Activated CD4-positive, alpha-beta memory T cell treated with anti-CD3 and anti-CD28 coated beads for 36 hours (primary cell): Measurements from ENCODE around the gene MIB1. TPM values are rescaled to one million over a fixed set of nuclear protein-coding genes. Genes with fewer than 3 reads are reported as not detected.

ENCODE experiments used
- CTCF ChIA-PET: fragments of 350-600 bp; sonication (Branson Sonifier 250); formaldehyde crosslinking; loops from one replicate; lab custom pipeline; 2021; ENCODE audit warnings: antibody characterized with exemption, inconsistent platforms; lab: Charles Lee
- POLR2A ChIA-PET: fragments of 350-600 bp; sonication (Branson Sonifier 250); formaldehyde crosslinking; loops from one replicate; lab custom pipeline; 2021; ENCODE audit warnings: antibody characterized with exemption; lab: Charles Lee
- DNase-seq: peaks from one replicate; pipeline ENCODE4 v3.0.0-alpha.2; 2020
- H3K27ac Mint-ChIP-seq: one replicate; pipeline ENCODE4 v1.8.0; 2021; ENCODE audit warnings: mixed read lengths
- H3K27me3 Mint-ChIP-seq: one replicate; pipeline ENCODE4 v1.8.0; 2021; ENCODE audit warnings: mixed read lengths
- H3K36me3 Mint-ChIP-seq: one replicate; pipeline ENCODE4 v1.8.0; 2021; ENCODE audit warnings: mixed read lengths
- H3K4me1 Mint-ChIP-seq: one replicate; pipeline ENCODE4 v1.8.0; 2021; ENCODE audit warnings: low read depth, mixed read lengths
- H3K4me3 Mint-ChIP-seq: one replicate; pipeline ENCODE4 v1.8.0; 2021; ENCODE audit warnings: mild to moderate bottlenecking, mixed read lengths
- H3K9me3 Mint-ChIP-seq: one replicate; pipeline ENCODE4 v1.8.0; 2021; ENCODE audit warnings: mixed read lengths
- intact Hi-C: fragments of 100-400 bp; cut with micrococcal nuclease; formaldehyde crosslinking; loops from one replicate; pipeline ENCODE4 v1.15.1; 2023
- total RNA-seq, 2 experiments: library from RNA; stranded (reverse); gene quantifications; one replicate each; pipeline ENCODE4 v1.2.3, GENCODE V29; 2021

The MIB1 gene
- total RNA-seq, 2 experiments from 2014 or later = 40.8 to 43.5 TPM

GRCh38 chr18:21900605-21901352 is 160.2 kb downstream of the MIB1 start:
- Mint-ChIP-seq H3K27me3 (peaks cover 14% of the 10 kb centered on the region), H3K36me3 (no peaks in the 10 kb centered on the region), H3K4me3 (no peak overlapping the region), H3K9me3 (no peaks in the 10 kb centered on the region), H3K4me1 (peaks cover 3% of the 10 kb centered on the region), H3K27ac (no peak overlapping the region)
- intact Hi-C loops = no loop called here
- DNase-seq = no peak
- CTCF ChIA-PET = no interaction called here
- POLR2A ChIA-PET = interaction anchor here (0.6 kb wide), 2 partner anchors 370 to 392 kb away, joined by 3 read pairs; no protein-coding TSS in a partner anchor

GRCh38 chr18:21901423-21901945 is 160.9 kb downstream of the MIB1 start:
- DNase-seq = no peak
- Mint-ChIP-seq H3K36me3 (no peaks in the 10 kb centered on the region), H3K27ac (no peak overlapping the region), H3K9me3 (no peaks in the 10 kb centered on the region), H3K4me3 (no peak overlapping the region), H3K27me3 (peaks cover 12% of the 10 kb centered on the region), H3K4me1 (peaks cover 3% of the 10 kb centered on the region)
- intact Hi-C loops = no loop called here
- POLR2A ChIA-PET = interaction anchor here (0.6 kb wide), 1 partner anchor 371 kb away, joined by 3 read pairs; no protein-coding TSS in a partner anchor
- CTCF ChIA-PET = no interaction called here

- POLR2A ChIA-PET = no interaction called here
- Mint-ChIP-seq H3K27me3 (peaks cover 8% of the 10 kb centered on the region), H3K27ac (no peak overlapping the region), H3K4me1 (no peaks in the 10 kb centered on the region), H3K36me3 (no peaks in the 10 kb centered on the region), H3K4me3 (no peak overlapping the region), H3K9me3 (no peaks in the 10 kb centered on the region)
- CTCF ChIA-PET = no interaction called here
- intact Hi-C loops = no loop called here
- DNase-seq = no peak
Measured at GRCh38 chr18:21903709-21904108, 163.1 kb downstream of the MIB1 start.

GRCh38 chr18:21904856-21905255 is 164.3 kb downstream of the MIB1 start:
- Mint-ChIP-seq H3K4me1 (no peaks in the 10 kb centered on the region), H3K4me3 (no peak overlapping the region), H3K27me3 (peaks cover 9% of the 10 kb centered on the region), H3K36me3 (no peaks in the 10 kb centered on the region), H3K9me3 (no peaks in the 10 kb centered on the region), H3K27ac (no peak overlapping the region)
- ChIA-PET CTCF (no interaction called here), POLR2A (no interaction called here)
- intact Hi-C loops = no loop called here
- DNase-seq = no peak

GRCh38 chr18:21907451-21907850 is 166.9 kb downstream of the MIB1 start:
- Mint-ChIP-seq H3K9me3 (no peaks in the 10 kb centered on the region), H3K27ac (no peak overlapping the region), H3K4me3 (no peak overlapping the region), H3K27me3 (peaks cover 16% of the 10 kb centered on the region), H3K4me1 (no peaks in the 10 kb centered on the region), H3K36me3 (no peaks in the 10 kb centered on the region)
- no peak for DNase-seq
- intact Hi-C loops = no loop called here
- ChIA-PET CTCF (no interaction called here), POLR2A (no interaction called here)

- Mint-ChIP-seq H3K4me1 (no peaks in the 10 kb centered on the region), H3K27me3 (peaks cover 16% of the 10 kb centered on the region), H3K4me3 (no peak overlapping the region), H3K27ac (no peak overlapping the region), H3K36me3 (no peaks in the 10 kb centered on the region), H3K9me3 (no peaks in the 10 kb centered on the region)
- POLR2A ChIA-PET = no interaction called here
- intact Hi-C loops = no loop called here
- CTCF ChIA-PET = no interaction called here
- no peak for DNase-seq
Measured at GRCh38 chr18:21908711-21909110, 168.1 kb downstream of the MIB1 start.

GRCh38 chr18:21910906-21911305 is 170.3 kb downstream of the MIB1 start:
- no peak overlapping the region for H3K27ac Mint-ChIP-seq
- intact Hi-C loops = no loop called here
- H3K4me3 Mint-ChIP-seq = no peak overlapping the region
- no peaks in the 10 kb centered on the region for H3K4me1 Mint-ChIP-seq
- peaks cover 19% of the 10 kb centered on the region for H3K27me3 Mint-ChIP-seq
- no peaks in the 10 kb centered on the region for H3K36me3 Mint-ChIP-seq
- no peaks in the 10 kb centered on the region for H3K9me3 Mint-ChIP-seq
- DNase-seq = no peak
- CTCF ChIA-PET = interaction anchor here (1.2 kb wide), 1 partner anchor 12 kb away, joined by 3 read pairs; no protein-coding TSS in a partner anchor
- POLR2A ChIA-PET = no interaction called here

- no peak for DNase-seq
- H3K27ac Mint-ChIP-seq = no peak overlapping the region
- CTCF ChIA-PET = interaction anchor here (1.2 kb wide), 1 partner anchor 13 kb away, joined by 3 read pairs; no protein-coding TSS in a partner anchor
- H3K9me3 Mint-ChIP-seq = no peaks in the 10 kb centered on the region
- no peaks in the 10 kb centered on the region for H3K36me3 Mint-ChIP-seq
- no peaks in the 10 kb centered on the region for H3K4me1 Mint-ChIP-seq
- H3K27me3 Mint-ChIP-seq = peaks cover 19% of the 10 kb centered on the region
- intact Hi-C loops = no loop called here
- POLR2A ChIA-PET = no interaction called here
- no peak overlapping the region for H3K4me3 Mint-ChIP-seq
Measured at GRCh38 chr18:21911551-21911950, 171.0 kb downstream of the MIB1 start.

- H3K27me3 Mint-ChIP-seq = peaks cover 17% of the 10 kb centered on the region
- H3K4me3 Mint-ChIP-seq = no peak overlapping the region
- no peaks in the 10 kb centered on the region for H3K9me3 Mint-ChIP-seq
- CTCF ChIA-PET = no interaction called here
- H3K27ac Mint-ChIP-seq = no peak overlapping the region
- H3K4me1 Mint-ChIP-seq = no peaks in the 10 kb centered on the region
- intact Hi-C loops = no loop called here
- DNase-seq = no peak
- no peaks in the 10 kb centered on the region for H3K36me3 Mint-ChIP-seq
- POLR2A ChIA-PET = no interaction called here
Measured at GRCh38 chr18:21912339-21913239, 172.0 kb downstream of the MIB1 start.

- Mint-ChIP-seq H3K4me1 (no peaks in the 10 kb centered on the region), H3K27ac (no peak overlapping the region), H3K9me3 (peaks cover 10% of the 10 kb centered on the region), H3K36me3 (no peaks in the 10 kb centered on the region), H3K4me3 (no peak overlapping the region), H3K27me3 (peaks cover 14% of the 10 kb centered on the region)
- ChIA-PET POLR2A (no interaction called here), CTCF (interaction anchor here (0.9 kb wide), 1 partner anchor 40 kb away, joined by 3 read pairs; no protein-coding TSS in a partner anchor)
- DNase-seq = no peak
- intact Hi-C loops = no loop called here
Measured at GRCh38 chr18:21914739-21915319, 174.2 kb downstream of the MIB1 start.

- Mint-ChIP-seq H3K4me1 (no peaks in the 10 kb centered on the region), H3K27me3 (peaks cover 11% of the 10 kb centered on the region), H3K4me3 (no peak overlapping the region), H3K27ac (no peak overlapping the region), H3K9me3 (peaks cover 10% of the 10 kb centered on the region), H3K36me3 (no peaks in the 10 kb centered on the region)
- CTCF ChIA-PET = no interaction called here
- POLR2A ChIA-PET = interaction anchor here (0.5 kb wide), 1 partner anchor 255 kb away, joined by 3 read pairs; no protein-coding TSS in a partner anchor
- intact Hi-C loops = no loop called here
- DNase-seq = no peak
Measured at GRCh38 chr18:21915546-21915945, 175.0 kb downstream of the MIB1 start.

- H3K27ac Mint-ChIP-seq = no peak overlapping the region
- peaks cover 3% of the 10 kb centered on the region for H3K27me3 Mint-ChIP-seq
- POLR2A ChIA-PET = no interaction called here
- intact Hi-C loops = no loop called here
- H3K4me3 Mint-ChIP-seq = no peak overlapping the region
- H3K36me3 Mint-ChIP-seq = no peaks in the 10 kb centered on the region
- no peaks in the 10 kb centered on the region for H3K4me1 Mint-ChIP-seq
- H3K9me3 Mint-ChIP-seq = peaks cover 10% of the 10 kb centered on the region
- CTCF ChIA-PET = no interaction called here
- DNase-seq = no peak
Measured at GRCh38 chr18:21916594-21916993, 176.0 kb downstream of the MIB1 start.
